Keratinocyte (primary cell): ENCODE measurements around the gene AXIN2.

Experiments
- CTCF ChIP-seq, 3 experiments: IDR thresholded peaks in 1 of 3; conservative IDR thresholded peaks in 1 of 3; optimal IDR thresholded peaks in 1 of 3; 2 replicates in 2 of 3; 3 replicates in 1 of 3; pipeline versions ENCODE3 to v1.5.1; 2011; ENCODE audit warnings: low read length in 3 of 3, mild to moderate bottlenecking in 3 of 3, moderate library complexity in 2 of 3, control low read depth in 1 of 3, inconsistent platforms in 1 of 3; ENCODE audit not compliant: insufficient read depth in 2 of 3; ENCODE audit errors: extremely low read depth in 1 of 3
- EZH2 ChIP-seq: IDR thresholded peaks from one replicate; pipeline ENCODE4 v1.6.1; 2012; ENCODE audit warnings: inconsistent platforms, mild to moderate bottlenecking, low read length, moderate library complexity

GRCh38 chr17:65565559-65565958, 4.1 kb upstream of the AXIN2 start:
- TF ChIP-seq EZH2 = no peak
- no peak for TF ChIP-seq CTCF (optimal IDR thresholded peaks at IDR 0.05 in 1 of 3, IDR thresholded peaks at IDR 0.05 in 1 of 3, conservative IDR thresholded peaks at IDR 0.05 in 1 of 3; ENCODE audit: extremely low read depth in 1 of 3, insufficient read depth in 2 of 3, low read length in 3 of 3)
